Activated T-helper 17 cell treated with anti-CD3 and anti-CD28 coated beads, Interleukin-2, amount 50 U/mL, for 72 hours (primary cell): Measurements from ENCODE around the gene ZNF804B. TPM values are rescaled to one million over a fixed set of nuclear protein-coding genes. Genes with fewer than 3 reads are reported as not detected.

Experiments
- ATAC-seq: fragments of 150-1000 bp; cut with Tn5 transposase; replicated peaks from 2 replicates; pipeline ENCODE4 v1.10.0; 2021; ENCODE audit warnings: mild to moderate bottlenecking, moderate library complexity
- H3K27ac Mint-ChIP-seq: one replicate; pipeline ENCODE4 v1.8.0; 2022; ENCODE audit warnings: mixed read lengths
- H3K27me3 Mint-ChIP-seq: one replicate; pipeline ENCODE4 v1.8.0; 2022; ENCODE audit warnings: mixed read lengths
- H3K36me3 Mint-ChIP-seq: one replicate; pipeline ENCODE4 v1.8.0; 2022; ENCODE audit warnings: low read depth, mild to moderate bottlenecking, mixed read lengths
- H3K4me1 Mint-ChIP-seq: one replicate; pipeline ENCODE4 v1.8.0; 2022; ENCODE audit warnings: mixed read lengths
- H3K4me3 Mint-ChIP-seq: one replicate; pipeline ENCODE4 v1.8.0; 2022; ENCODE audit warnings: mild to moderate bottlenecking, mixed read lengths
- H3K9me3 Mint-ChIP-seq: one replicate; pipeline ENCODE4 v1.8.0; 2022; ENCODE audit warnings: mixed read lengths
- total RNA-seq, 2 donors: library from RNA; stranded (reverse); gene quantifications; one replicate each; pipeline ENCODE4 v1.2.3, GENCODE V29; 2022

Gene ZNF804B
- total RNA-seq, 2 donors from 2014 or later, result not detected

DNA sequence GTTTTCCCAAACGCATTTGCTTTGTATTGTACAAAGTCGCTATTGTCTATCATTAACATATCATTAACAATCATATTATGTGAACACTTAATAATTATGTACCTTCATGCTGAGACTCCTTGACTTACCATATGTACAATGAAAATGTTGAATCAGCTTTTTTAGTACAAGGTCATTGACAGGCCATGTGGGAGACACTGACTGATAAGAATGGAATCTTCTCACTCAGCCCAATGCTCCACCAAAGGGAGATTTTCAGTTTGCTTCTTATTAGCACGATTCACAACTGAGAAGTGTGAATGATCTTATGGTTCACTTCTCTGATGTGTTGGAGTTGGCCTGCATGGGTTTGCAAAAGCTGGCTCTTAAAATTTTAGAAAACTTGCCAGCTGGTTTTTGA, 289.5 kb downstream of the ZNF804B start:
- ATAC-seq, result no peak
- Mint-ChIP-seq H3K4me3 (no peak overlapping the region), H3K27me3 (no peaks in the 10 kb centered on the region), H3K9me3 (peaks cover 6% of the 10 kb centered on the region), H3K4me1 (no peaks in the 10 kb centered on the region), H3K27ac (no peak overlapping the region), H3K36me3 (no peaks in the 10 kb centered on the region)

DNA sequence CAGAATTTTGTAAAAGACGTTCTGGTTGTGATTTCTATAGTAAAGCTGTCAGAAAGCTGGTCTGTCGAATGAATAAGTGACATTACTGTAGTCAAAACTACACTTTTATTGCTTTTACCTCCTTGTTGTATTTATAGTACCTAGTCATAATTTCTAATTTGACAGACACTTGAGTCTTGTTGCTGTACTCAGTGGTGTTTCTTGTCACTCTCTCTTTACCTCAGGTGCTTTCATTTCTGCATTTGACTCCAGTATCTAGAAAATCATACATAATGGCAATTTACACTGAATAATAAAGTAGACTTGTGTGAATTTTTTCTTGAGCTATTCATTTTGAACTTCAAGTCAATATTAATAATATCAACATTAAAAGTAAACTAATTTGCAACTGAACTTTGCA, 293.6 kb downstream of the ZNF804B start:
- Mint-ChIP-seq H3K36me3 (no peaks in the 10 kb centered on the region), H3K27ac (no peak overlapping the region), H3K27me3 (no peaks in the 10 kb centered on the region), H3K4me1 (no peaks in the 10 kb centered on the region), H3K9me3 (peaks cover 6% of the 10 kb centered on the region), H3K4me3 (no peak overlapping the region)
- ATAC-seq, result no peak

DNA sequence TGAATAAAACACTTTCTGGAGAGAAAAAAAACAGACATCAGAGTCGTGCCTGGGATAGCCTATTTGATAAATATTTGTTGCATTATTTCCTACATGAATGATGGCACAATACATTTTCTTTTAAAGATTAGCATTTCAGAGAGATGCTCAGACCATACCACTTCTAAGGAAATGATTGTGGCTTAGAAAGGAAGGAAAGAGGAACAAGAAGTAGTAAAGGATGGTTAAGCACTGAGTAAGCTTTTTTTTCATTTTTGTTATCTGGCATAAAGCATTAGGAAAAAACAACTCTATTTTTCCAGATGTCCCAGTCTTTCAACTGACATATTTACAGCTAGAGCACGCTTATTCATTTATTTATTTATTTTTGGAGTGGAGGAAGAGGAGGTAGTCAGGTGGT, 294.9 kb downstream of the ZNF804B start:
- Mint-ChIP-seq H3K9me3 (peaks cover 6% of the 10 kb centered on the region), H3K27ac (no peak overlapping the region)

DNA sequence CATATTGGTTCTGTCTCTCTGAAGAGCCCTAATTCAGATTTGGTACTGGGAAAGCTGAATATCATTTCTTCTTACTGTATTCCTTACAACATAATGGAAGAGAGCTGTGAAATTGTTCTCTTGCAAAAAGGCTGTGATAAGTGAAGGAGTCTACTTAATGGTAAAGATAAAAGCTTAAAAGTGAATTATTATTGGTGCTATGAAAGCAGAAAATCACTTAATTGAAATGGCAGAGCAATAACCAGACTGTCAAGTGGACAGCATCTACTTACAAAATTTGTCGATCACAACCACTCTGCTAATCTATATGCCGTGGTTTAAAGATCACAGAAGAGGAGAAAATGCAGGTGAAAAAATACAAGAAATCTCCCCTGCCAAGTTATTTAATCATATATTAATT, 300.7 kb downstream of the ZNF804B start:
- H3K4me3 Mint-ChIP-seq, result no peak overlapping the region
- no peak for ATAC-seq
- no peaks in the 10 kb centered on the region for H3K36me3 Mint-ChIP-seq
- H3K9me3 Mint-ChIP-seq, result peaks cover 3% of the 10 kb centered on the region
- no peak overlapping the region for H3K27ac Mint-ChIP-seq
- no peaks in the 10 kb centered on the region for H3K4me1 Mint-ChIP-seq
- H3K27me3 Mint-ChIP-seq, result no peaks in the 10 kb centered on the region

More for the DNA sequence above, 294.9 kb downstream of the ZNF804B start:
- Mint-ChIP-seq H3K4me1 (no peaks in the 10 kb centered on the region), H3K27me3 (no peaks in the 10 kb centered on the region), H3K36me3 (no peaks in the 10 kb centered on the region), H3K4me3 (no peak overlapping the region)
- ATAC-seq, result no peak

DNA sequence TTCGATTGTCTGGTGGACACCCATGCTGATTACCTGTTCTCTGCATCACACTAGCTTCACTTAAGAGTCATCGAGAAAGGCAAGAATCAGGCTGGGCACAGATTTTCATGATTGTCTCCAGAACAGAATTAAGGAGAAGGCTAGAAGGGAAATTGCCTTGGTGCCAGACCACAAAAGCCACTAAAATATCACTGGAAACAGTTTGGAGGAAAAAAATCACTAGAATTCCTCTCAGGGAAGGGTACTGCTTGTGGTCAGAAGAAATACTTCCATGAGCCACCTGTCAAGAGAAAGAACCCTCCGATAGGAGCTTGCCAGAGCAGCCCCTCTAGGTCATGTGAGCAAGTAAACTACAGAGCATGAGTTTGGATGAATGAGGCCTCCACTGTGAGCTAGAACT, 305.3 kb downstream of the ZNF804B start:
- no peak for ATAC-seq
- Mint-ChIP-seq H3K4me1 (no peaks in the 10 kb centered on the region), H3K27ac (no peak overlapping the region), H3K4me3 (no peak overlapping the region), H3K36me3 (no peaks in the 10 kb centered on the region), H3K27me3 (no peaks in the 10 kb centered on the region), H3K9me3 (no peaks in the 10 kb centered on the region)

DNA sequence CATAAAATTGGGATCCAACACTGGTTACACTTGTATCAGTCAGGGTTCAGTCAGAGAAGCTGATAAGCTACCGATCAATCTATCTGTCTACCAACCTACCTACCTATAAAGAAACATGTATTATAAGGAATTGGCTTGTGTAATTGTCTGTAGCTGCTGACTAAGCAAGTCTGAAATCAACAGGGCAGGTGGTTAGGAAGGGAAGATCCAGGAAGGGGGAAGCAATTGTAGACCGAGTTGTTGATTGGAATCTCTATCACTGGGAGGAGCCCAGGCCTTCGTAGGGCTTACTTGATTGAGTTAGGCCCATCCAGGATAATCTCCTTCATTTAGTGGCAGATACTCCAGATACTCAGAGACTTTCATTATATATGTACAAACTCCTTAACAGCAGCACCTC, 307.5 kb downstream of the ZNF804B start:
- H3K36me3 Mint-ChIP-seq, result no peaks in the 10 kb centered on the region
- no peak overlapping the region for H3K27ac Mint-ChIP-seq
- no peaks in the 10 kb centered on the region for H3K27me3 Mint-ChIP-seq
- H3K4me1 Mint-ChIP-seq, result no peaks in the 10 kb centered on the region
- no peak overlapping the region for H3K4me3 Mint-ChIP-seq
- ATAC-seq, result no peak
- no peaks in the 10 kb centered on the region for H3K9me3 Mint-ChIP-seq

DNA sequence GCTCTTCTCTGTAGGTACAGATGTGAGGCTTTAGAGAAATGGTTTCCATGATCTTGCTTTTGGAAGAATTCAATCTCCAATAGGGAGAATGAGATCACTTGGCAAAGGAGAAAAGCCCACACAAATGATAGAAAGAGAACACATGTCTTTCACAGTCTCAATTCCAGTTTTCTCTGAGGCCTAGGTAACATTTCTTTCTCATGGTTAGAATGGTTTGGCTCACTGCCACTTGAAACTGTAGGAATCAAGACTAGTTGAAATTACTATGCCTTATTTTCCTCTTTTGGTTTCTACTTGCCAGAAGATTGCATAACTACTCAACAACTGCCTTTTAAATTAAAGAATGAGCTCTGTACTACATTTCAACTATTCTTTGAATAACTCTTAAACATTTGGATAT, 312.6 kb downstream of the ZNF804B start:
- H3K4me3 Mint-ChIP-seq, result no peak overlapping the region
- no peak for ATAC-seq
- H3K4me1 Mint-ChIP-seq, result no peaks in the 10 kb centered on the region
- peaks cover 4% of the 10 kb centered on the region for H3K9me3 Mint-ChIP-seq
- no peaks in the 10 kb centered on the region for H3K27me3 Mint-ChIP-seq
- H3K27ac Mint-ChIP-seq, result no peak overlapping the region
- no peaks in the 10 kb centered on the region for H3K36me3 Mint-ChIP-seq

DNA sequence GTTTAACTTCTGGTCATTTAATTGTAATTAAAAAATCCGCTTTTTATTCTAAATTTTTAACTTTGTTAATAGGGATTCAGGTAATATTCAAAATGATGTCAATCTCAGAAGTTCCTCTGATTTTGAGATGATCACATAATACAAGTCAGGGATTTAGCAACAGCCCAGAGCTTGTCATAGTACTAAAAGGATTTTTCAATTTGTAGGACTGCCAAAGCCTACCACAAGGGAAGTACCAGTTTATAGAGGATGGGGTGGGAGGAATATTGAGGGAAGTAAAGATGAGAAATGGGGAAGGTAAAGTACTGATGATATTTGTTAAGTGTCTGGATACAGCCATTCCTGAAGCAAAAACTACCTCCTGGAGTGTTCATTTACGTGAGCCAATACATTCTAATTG, 314.3 kb downstream of the ZNF804B start:
- Mint-ChIP-seq H3K36me3 (no peaks in the 10 kb centered on the region), H3K27me3 (no peaks in the 10 kb centered on the region), H3K4me1 (no peaks in the 10 kb centered on the region), H3K4me3 (no peak overlapping the region), H3K9me3 (peaks cover 4% of the 10 kb centered on the region), H3K27ac (no peak overlapping the region)
- ATAC-seq, result no peak

DNA sequence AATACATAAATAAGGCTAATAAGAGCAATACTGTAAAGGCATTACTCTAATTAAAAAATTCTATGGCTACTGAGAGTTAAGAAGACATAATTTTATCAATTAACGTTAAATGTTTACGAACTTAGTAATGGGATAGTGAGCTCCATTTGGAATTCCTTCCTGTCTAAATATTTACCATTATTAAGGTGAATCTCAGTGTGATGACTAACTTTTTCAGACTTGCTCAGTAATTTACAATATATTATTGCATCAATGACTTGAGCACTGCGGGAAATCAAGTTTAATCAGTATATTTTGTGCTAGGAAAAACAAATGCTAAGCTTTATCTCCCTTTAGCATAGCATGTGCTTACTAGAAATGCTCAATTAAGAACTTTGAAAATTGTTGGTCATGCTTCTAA, 318.5 kb downstream of the ZNF804B start:
- H3K9me3 Mint-ChIP-seq, result peaks cover 8% of the 10 kb centered on the region
- H3K4me1 Mint-ChIP-seq, result no peaks in the 10 kb centered on the region
- H3K27me3 Mint-ChIP-seq, result no peaks in the 10 kb centered on the region
- H3K36me3 Mint-ChIP-seq, result no peaks in the 10 kb centered on the region
- no peak overlapping the region for H3K4me3 Mint-ChIP-seq
- ATAC-seq, result no peak
- no peak overlapping the region for H3K27ac Mint-ChIP-seq

DNA sequence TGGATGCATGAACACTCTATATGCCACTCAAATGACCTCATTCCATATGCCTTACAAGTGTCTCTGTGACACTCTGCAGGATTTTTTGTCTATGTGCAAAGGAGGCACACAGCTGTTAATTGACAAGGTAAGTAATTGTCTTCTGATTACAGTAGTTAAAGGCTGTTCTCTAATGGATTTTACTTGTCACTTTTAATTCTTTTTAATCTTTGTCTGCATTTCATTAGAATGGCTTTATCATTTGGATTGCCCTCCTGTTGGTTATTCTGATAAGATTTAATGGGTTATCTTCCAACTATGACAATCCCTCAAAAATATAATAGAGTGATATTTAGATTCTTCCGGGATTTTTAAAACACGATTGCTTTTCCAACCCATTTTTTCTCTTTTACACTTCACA, 326.1 kb downstream of the ZNF804B start:
- Mint-ChIP-seq H3K27ac (no peak overlapping the region), H3K4me3 (no peak overlapping the region), H3K4me1 (no peaks in the 10 kb centered on the region), H3K36me3 (no peaks in the 10 kb centered on the region), H3K27me3 (no peaks in the 10 kb centered on the region), H3K9me3 (no peaks in the 10 kb centered on the region)
- no peak for ATAC-seq

DNA sequence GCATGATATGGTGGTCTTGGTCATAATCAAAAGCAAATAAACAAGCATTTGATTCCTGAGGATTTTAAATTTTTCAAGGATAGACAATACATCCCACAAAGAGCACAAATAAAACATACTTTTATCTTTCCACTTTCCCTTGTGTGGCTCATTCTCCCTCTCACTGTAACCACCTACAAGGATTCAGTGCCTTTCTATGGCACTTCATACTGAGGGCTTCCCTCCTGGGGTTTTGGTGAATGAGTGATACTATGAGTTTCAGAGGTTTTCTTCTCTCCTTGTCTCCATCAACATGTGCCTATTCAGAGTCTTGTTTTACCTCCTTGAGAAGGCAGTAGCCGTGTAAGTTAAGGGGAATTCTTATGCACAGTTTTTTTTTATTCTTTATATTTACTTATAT, 332.1 kb downstream of the ZNF804B start:
- ATAC-seq, result no peak
- Mint-ChIP-seq H3K4me3 (no peak overlapping the region), H3K36me3 (no peaks in the 10 kb centered on the region), H3K27ac (no peak overlapping the region), H3K27me3 (no peaks in the 10 kb centered on the region), H3K4me1 (no peaks in the 10 kb centered on the region), H3K9me3 (no peaks in the 10 kb centered on the region)

DNA sequence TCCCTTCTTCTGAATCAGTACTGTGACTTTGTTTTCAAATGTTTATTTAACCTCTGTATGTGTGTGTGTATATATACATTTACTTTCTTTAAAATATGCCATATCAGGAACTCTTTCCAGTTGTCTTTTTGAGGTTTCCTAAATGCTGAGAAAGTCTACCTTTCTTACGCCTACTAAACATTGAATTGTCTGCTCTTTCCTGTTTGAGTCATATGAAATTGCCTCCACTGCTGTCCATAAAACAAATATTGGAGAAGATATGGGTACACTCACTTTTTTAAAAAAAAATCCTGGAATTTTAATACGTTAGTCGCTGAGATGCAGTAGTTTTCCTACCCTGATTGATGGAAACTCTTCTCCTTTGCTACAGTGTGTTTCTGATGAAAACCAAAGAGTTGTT, 334.8 kb downstream of the ZNF804B start:
- Mint-ChIP-seq H3K4me1 (no peaks in the 10 kb centered on the region), H3K36me3 (no peaks in the 10 kb centered on the region), H3K27me3 (no peaks in the 10 kb centered on the region), H3K4me3 (no peak overlapping the region), H3K27ac (no peak overlapping the region), H3K9me3 (no peaks in the 10 kb centered on the region)
- no peak for ATAC-seq

DNA sequence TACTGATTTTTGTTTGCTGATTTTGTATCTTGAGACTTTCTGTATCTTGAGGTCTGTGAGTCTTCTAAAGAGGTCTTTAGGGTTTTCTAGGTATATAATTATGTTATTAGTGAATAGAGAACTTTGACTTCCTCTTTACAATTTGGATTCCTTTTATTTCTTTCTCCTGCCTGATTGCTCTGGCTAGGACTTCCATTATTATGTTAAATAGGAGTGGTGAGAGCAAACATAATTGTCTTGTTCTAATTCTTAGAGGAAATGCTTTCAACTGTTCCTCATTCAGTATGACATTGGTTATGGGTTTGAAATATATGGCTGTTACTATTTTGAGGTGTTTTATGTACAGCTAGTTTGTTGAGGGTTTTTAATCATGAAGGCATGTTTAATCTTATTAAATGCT, 344.1 kb downstream of the ZNF804B start:
- H3K27ac Mint-ChIP-seq, result no peak overlapping the region
- no peak overlapping the region for H3K4me3 Mint-ChIP-seq
- ATAC-seq, result no peak

DNA sequence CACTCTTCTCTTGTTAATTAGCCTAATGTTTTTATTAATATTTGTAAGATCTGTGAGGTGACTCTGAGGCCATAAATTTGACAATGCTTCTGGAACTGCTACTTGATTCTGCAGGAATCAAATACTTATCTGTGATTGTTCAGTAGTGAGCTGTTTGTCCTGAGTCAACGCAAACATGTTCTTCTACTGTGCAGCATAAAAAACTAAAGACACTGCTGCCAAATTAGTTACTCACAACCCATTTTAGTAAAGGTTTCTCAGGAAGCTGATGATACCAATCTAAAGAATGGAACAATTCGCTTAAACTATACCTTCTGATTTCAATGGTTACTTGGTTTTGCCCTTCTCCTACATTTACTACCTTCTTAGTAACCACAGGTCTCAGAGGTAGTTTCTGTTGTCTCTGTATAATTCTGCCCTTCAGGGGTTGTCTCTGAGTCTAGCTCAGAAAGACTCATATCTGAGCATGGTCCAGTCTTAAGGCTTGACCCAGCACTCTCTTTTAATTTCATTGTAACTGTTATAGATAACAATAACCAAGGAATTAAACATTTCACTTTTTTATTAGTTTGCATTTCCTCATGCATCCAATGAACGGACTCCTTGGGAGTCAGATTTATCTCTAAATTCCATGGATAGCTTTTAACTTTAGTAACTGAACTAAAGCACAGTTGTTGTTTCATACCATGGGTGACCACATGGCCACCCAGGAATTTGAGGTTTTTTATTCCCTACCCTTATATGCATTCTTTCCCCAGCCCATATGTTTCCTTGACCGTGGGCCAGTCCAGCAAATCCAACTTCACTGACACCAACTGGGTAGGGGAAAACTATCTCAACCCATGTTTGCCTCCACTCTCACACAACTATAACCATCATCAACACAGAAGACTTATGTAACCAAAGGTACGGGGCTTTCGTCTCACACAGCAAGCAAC, 345.5 kb downstream of the ZNF804B start:
- ATAC-seq, result no peak
- H3K27me3 Mint-ChIP-seq, result no peaks in the 10 kb centered on the region
- H3K4me3 Mint-ChIP-seq, result no peak overlapping the region
- H3K9me3 Mint-ChIP-seq, result peaks cover 4% of the 10 kb centered on the region
- H3K36me3 Mint-ChIP-seq, result no peaks in the 10 kb centered on the region
- H3K27ac Mint-ChIP-seq, result no peak overlapping the region
- H3K4me1 Mint-ChIP-seq, result no peaks in the 10 kb centered on the region

More for the DNA sequence above, 344.1 kb downstream of the ZNF804B start:
- Mint-ChIP-seq H3K4me1 (no peaks in the 10 kb centered on the region), H3K36me3 (no peaks in the 10 kb centered on the region), H3K27me3 (no peaks in the 10 kb centered on the region), H3K9me3 (peaks cover 4% of the 10 kb centered on the region)

DNA sequence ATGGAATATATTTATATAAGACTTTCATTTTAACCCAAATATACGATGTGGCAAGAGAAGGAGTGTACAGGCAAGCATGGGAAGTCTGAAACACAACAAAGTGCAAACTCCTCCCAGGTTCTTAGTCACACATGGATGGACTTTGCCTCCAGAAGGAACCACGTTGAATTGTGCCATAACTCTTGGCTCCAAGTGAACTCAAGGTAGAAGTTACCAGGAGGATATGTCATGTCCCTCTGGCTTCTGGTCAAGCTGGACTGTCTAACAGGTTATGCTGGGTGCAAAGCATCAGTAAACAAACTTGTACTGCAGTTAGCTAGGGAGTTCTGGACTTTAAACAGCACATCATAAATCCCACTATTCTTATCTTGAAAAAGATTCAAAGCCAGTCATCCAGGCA, 364.4 kb downstream of the ZNF804B start:
- Mint-ChIP-seq H3K27me3 (no peaks in the 10 kb centered on the region), H3K27ac (no peak overlapping the region), H3K36me3 (no peaks in the 10 kb centered on the region), H3K4me3 (no peak overlapping the region), H3K9me3 (peaks cover 8% of the 10 kb centered on the region), H3K4me1 (no peaks in the 10 kb centered on the region)
- ATAC-seq, result no peak
